Measurements from ENCODE around the gene SS18.

SS18 gene

DNA sequence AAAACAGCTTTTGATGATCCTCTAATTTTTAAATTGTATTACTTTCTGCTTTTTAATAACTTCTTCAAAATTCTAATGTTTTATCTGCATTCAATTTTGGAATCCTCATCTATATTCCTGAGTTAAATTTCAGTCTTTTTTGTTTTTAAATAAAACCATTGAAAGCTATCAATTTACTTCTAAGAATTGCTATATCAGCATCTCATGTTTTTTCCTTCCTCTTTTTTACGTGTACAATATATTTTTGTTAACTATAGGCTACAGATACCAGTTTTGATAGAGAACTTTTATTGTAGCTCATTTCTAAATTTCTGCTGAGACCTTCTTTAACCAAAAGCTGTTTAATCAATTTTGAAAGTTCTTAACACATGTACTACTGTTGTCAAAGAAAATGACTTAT is 84.5 kb downstream of the SS18 start:
- TF ChIP-seq, protein P1, sequence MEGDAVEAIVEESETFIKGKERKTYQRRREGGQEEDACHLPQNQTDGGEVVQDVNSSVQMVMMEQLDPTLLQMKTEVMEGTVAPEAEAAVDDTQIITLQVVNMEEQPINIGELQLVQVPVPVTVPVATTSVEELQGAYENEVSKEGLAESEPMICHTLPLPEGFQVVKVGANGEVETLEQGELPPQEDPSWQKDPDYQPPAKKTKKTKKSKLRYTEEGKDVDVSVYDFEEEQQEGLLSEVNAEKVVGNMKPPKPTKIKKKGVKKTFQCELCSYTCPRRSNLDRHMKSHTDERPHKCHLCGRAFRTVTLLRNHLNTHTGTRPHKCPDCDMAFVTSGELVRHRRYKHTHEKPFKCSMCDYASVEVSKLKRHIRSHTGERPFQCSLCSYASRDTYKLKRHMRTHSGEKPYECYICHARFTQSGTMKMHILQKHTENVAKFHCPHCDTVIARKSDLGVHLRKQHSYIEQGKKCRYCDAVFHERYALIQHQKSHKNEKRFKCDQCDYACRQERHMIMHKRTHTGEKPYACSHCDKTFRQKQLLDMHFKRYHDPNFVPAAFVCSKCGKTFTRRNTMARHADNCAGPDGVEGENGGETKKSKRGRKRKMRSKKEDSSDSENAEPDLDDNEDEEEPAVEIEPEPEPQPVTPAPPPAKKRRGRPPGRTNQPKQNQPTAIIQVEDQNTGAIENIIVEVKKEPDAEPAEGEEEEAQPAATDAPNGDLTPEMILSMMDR (conservative IDR thresholded peaks at IDR 0.05; ENCODE audit: low read depth, low read length): no peak
- DNase-seq (ENCODE audit: low read depth): no peak
- no peak overlapping the region for H3K4me3 ChIP-seq (ENCODE audit: low read depth, low read length)

DNA sequence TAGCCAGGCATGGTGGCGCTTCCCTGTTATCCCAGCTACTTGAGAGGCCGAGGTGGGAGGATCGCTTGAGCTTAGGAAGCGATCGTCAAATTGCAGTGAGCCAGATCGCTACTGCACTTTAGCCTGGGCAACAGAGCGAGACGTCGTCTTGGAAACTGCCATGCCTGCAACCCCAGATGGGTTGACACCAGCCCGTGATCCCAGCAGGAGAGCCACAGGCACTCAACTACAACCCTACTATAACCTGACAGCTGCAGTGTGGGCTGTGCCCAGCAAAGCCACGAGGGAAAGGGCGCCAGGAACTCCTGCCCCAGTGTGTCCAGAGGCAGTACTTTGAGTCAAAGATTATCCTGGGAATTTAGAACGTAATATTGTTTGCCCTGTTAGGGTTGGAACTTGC is 85.6 kb downstream of the SS18 start:
- TF ChIP-seq, protein P1 (conservative IDR thresholded peaks at IDR 0.05; ENCODE audit: low read depth, low read length): no peak
- no peak for DNase-seq (ENCODE audit: low read depth)

DNA sequence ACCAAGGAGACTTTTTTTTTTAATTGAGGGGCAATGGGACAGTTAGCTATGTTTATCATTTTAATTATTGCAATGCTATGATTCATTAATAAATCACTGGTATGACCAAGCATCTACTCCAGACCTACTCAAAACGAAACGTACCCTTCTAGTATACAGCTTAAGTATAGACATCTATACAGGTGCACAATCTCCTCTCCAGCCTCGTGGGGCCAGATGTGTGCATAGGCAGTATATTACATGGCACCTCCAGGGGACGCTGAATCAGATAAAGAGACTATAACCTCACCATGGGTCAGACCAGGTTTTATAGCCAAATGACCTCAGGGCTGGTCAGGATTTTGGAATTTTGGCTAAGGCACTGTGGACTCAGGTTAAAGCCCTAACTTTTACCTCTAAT is 86.6 kb downstream of the SS18 start:
- TF ChIP-seq, protein P1 (conservative IDR thresholded peaks at IDR 0.05; ENCODE audit: low read depth, low read length): no peak
- no peak overlapping the region for H3K4me3 ChIP-seq (ENCODE audit: low read depth, low read length)
- no peak for DNase-seq (ENCODE audit: low read depth)

More for the DNA sequence above, 85.6 kb downstream of the SS18 start:
- H3K4me3 ChIP-seq (ENCODE audit: low read depth, low read length): no peak overlapping the region

DNA sequence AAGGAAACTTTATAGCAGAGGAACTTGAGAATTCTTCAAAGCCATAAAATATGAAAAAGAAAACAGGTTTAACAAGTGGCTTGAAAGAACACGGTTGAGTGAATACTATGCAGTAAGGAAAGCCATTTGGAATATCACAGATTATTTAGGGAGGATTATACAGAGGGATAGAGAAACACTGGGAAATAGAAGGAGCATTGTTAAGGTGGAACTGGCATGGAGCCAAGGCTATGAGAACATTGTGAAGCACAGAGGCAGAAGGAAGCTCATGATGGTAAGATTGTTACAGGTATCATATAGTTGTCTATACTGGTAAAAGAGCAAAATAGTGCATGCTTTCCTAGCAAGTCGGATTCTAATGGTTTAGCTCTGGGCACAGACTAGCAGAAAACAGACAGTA is 87.1 kb downstream of the SS18 start:
- TF ChIP-seq, protein P1 (conservative IDR thresholded peaks at IDR 0.05; ENCODE audit: low read depth, low read length): no peak
- DNase-seq (ENCODE audit: low read depth): peak; percentile 19
- H3K4me3 ChIP-seq (ENCODE audit: low read depth, low read length): no peak overlapping the region

DNA sequence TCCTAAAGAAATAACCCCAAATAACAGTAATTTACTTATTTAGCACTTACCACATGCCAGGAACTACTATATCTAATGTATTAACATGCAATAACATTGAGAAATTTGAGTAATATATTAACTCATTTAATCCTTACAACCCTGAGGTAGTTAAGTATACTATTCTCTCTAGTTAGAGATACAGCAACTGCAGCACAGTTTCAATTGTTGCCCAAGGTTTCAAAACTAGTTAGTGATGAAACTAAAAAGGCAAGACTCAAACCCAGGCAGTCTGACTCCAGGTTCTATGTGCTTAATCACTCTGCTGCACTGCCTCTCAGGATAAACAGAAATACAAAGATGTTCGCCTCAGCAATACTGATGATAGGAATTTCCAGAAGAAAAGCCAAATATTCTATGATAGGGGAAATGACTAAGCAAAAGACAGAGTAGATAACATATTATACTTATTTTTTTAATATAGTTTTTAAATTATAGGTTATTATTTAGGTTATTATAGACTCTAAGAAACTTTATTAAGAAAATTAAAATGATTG is 88.0 kb downstream of the SS18 start:
- no peak overlapping the region for H3K4me3 ChIP-seq (ENCODE audit: low read depth, low read length)
- TF ChIP-seq, protein P1 (conservative IDR thresholded peaks at IDR 0.05; ENCODE audit: low read depth, low read length): no peak
- DNase-seq (ENCODE audit: low read depth): peak; percentile 34

DNA sequence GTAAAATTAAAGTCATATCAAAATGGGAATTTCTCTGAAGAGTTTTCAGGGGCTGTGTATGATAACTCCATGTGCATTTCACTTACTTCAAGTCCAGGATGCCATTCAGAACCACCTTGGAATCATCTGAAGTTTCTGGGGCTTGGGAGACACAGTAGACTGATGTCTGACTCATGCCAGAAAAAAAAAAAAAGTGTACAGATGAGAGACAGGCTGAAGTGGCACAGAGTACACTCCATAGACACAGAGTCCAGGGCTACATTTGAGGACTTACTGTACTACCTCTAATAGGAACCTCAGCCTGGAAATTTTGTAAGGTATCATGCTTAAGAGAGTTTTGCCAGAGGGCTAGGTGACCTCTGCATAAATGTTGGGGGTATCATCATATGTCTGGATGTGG is 92.0 kb downstream of the SS18 start:
- TF ChIP-seq, protein P1 (conservative IDR thresholded peaks at IDR 0.05; ENCODE audit: low read depth, low read length): no peak
- H3K4me3 ChIP-seq (ENCODE audit: low read depth, low read length): no peak overlapping the region
- no peak for DNase-seq (ENCODE audit: low read depth)

DNA sequence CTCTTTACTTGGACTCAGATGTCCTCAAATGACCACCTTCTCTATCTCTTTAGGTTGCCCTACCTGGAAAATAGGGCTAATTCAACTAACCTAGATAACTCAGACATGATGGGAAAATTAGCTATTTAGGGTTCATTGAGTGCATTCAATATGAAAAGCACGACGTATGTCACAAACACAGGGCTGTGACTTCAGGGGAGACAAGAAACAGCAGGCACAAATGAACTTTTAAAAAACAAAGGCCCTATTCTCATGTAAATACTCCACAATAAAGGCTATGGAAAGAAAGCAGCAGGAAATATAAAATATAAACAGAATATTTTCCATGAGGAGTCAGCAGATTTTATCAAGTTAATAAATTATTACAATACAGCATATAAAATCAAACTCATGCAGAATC is 97.8 kb downstream of the SS18 start:
- DNase-seq (ENCODE audit: low read depth): no peak
- TF ChIP-seq, protein P1 (conservative IDR thresholded peaks at IDR 0.05; ENCODE audit: low read depth, low read length): no peak
- no peak overlapping the region for H3K4me3 ChIP-seq (ENCODE audit: low read depth, low read length)

Data from choroid plexus epithelial cell (primary cell).